Frontal cortex (tissue), 4 donors: ENCODE measurements around the gene ZNF432. TPM values are rescaled to one million over a fixed set of nuclear protein-coding genes. Genes with fewer than 3 reads are reported as not detected.
A peak's percentile ranks its signal among the peaks of the same experiment; 100 is the strongest.

Experiments used
- DNase-seq, 2 donors: peaks; one replicate each; pipeline ENCODE4 v3.0.0; 2012; ENCODE audit warnings: low spot score in 2 of 2
- FAIRE-seq: peaks from 2 replicates; lab custom pipeline; 2012; peaks lifted over from hg19 to GRCh38; lab: Jason Lieb, UNC
- total RNA-seq: library from RNA; depleted of rRNA; stranded (reverse); fragments of >200 nt; gene quantifications from one replicate; pipeline ENCODE4 v1.2.3, GENCODE V29; 2014
- donor health status: control.
- donor health status: control.
- donor health status: control.

ZNF432 gene
- total RNA-seq, 1 donor from 2014 or later: 18.8 TPM

DNA sequence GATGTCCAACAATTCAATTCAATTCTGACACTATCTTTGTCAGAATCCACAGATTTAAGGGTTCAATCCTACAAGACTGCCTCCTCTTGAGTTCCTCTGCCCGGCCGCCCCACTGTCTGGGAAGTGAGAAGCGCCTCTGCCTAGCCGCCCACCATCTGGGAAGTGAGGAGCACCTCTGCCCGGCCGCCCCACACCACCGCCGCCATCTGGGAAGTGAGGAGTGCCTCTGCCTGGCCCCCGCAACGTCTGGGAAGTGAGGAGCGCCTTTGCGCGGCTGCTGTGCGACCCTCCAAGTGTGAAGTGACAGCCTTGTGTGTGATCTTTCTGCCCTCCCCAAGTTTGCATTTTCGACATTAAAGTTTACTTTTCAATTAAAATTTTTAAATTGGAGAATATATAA is 26.4 kb downstream of the ZNF432 start:
- no peak for FAIRE-seq

DNA sequence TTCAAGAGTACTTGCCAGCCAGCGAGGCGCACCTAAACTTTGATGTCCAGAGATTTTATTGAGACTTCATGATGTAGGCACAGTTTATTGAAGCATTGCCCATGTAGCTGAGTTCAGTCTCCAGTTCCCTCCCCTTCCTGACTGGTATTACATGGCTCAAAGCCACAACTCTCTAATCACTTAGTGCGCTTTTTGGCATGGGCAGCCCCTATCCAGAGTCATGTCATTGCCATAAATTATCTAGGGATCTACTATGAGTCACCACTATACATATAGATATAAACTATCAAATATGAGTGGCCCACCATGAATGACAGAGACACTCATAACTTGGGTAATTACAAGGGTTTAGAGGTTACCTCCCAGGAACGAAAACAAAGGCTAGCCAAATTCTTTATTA is 28.1 kb downstream of the ZNF432 start:
- FAIRE-seq (no peak), DNase-seq (no peak)

More for the DNA sequence above, 26.4 kb downstream of the ZNF432 start:
- DNase-seq: no peak

DNA sequence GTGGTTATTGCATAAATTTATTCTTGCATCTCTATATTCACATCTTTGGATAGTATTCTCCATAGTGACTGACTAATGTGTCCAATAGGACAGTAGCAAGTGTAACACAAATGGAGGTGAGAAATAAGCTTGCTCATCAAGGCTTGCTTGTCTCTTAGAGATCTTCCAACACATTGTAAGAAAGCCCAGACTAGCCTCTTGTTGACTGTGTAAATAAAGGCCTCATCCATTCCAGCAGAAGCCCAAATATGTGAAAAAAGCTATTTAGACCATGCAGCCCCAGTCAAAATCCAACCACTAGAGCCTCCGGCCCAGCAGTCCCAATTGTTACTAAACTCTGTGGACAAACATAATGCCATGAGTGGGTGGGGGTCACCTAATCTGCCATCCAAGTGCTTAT is 38.0 kb downstream of the ZNF432 start:
- DNase-seq (no peak), FAIRE-seq (no peak)

GRCh38 chr19:52007806-52008557 is 40.7 kb downstream of the ZNF432 start, which contains the start of gene ZNF615:
ZNF615 (minus strand) TSS chr19:52008211; CDS start chr19:52003711, 4,500 bp downstream.
- no peak for FAIRE-seq

GRCh38 chr19:52007451-52007805 is 41.2 kb downstream of the ZNF432 start:
- DNase-seq (no peak), FAIRE-seq (no peak)

More at GRCh38 chr19:52007806-52008557, 40.7 kb downstream of the ZNF432 start, which contains the start of gene ZNF615:
- DNase-seq: peak; percentile 62 to 80

DNA sequence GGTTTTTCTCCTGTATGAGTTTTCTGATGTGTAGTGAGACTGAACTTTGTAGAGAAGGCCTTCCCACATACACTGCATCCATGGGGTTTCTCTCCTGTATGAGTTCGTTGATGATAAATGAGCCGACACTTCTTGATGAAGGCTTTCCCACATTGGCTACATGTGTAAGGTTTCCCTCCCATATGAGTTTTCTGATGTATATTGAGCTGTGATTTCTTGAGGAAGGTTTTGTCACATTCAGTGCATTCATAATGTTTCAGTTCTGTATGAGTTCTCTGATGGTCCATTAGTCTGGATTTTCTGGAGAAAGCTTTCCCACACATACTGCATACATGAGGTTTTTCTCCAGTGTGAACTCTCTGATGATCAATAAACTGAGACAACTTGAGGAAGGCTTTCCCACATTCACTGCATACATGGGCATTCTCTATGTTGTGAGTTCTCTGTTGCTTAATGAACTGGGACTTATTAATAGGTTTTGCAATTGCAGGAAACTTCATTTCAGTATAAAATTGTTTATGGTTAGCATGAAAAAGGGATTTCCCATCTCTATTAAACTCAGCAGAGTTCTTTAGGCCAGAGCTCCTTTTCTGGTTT is 54.5 kb downstream of the ZNF432 start:
- DNase-seq (no peak), FAIRE-seq (no peak)

DNA sequence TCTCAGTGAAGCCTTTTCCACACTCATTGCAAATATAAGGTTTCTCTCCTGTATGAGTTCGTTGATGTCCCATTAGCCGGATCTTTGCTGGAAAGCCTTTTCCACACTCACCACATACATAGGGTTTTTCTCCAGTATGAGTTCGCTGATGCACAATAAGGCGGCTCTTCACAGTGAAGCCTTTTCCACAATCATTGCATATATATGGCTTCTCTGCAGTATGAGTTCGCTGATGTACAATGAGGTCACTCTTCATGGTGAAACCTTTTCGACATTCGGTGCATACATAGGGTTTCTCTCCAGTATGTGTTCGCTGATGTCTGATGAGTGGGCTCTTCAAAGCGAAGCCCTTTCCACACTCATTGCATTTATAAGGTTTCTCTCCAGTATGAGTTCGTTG is 55.2 kb downstream of the ZNF432 start:
- no peak for DNase-seq
- FAIRE-seq: no peak

DNA sequence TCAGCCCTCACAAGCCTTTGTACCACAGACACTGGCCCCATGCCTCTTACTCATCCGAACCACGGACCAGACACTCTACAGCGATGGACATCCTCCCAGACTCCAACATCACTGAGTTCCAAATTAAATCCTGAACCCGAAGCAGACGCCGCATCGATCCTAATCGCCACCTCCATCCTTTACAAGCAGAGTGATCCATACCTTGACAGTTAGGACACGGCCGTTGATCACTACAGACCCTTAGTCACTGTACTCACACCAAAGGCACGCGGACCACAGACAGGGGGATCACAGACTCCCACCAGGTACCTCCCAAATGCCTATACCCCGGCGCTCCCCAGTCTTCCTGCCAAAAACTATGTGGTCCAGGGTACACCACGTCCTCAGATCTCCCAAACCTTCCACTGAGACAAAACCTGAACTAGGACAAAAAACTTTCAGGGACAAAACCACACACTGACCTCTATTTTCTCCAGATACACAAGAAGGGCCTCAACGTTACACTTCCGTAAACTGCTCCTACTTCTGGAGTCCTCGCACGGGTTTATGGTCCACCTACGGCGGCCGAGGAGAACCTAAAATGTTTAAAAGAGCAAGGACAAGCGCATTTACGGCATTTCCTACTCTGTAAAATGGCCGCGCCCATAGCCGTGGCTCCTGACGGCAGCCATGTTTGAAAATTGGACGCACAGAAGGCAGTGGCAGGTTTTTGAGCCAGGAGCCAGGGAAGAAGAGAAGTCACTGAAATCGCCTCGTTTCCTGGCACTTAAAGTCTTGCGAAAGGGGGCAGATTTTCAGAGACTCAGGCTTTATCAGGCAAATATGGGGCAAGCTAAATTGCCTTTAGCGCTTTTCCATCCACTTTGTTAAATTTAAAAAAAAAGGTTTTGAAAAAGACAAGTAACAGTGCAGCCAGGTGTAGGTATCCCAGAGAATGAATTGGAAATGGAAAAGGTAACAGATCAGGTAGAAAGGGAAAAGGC is 62.0 kb downstream of the ZNF432 start, which contains the start of gene ZNF350:
Gene ZNF350 (minus strand): TSS at position 532 of the 983 bp plus-strand sequence. CDS start 12,480 bp downstream, outside the sequence.
- peak; percentile 13 for FAIRE-seq
- peak; percentile 64 to 74 for DNase-seq

DNA sequence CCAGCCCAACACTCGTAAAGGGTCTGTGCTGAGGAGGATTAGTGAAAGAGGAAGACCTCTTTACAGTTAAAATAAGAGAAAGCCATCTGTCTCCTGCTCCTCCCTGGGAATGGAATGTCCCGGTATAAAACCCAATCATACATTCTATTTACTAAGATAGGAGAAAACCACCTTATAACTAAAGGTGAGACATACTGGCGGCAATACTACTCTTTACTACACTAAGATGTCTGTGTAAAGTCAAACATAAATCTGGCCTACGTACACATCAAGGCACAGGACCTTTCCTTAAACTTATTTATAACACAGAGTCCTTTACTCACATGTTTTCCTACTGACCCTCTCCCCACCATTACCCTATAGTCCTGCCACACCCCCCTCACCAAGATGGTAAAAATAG is 65.3 kb downstream of the ZNF432 start:
- DNase-seq (no peak), FAIRE-seq (no peak)

Other genes with a start within 250 kb of the ZNF432 start
- gene ZNF577, start 160.9 kb downstream of the ZNF432 start, total RNA-seq: 64.8 TPM
- 41.2 TPM for gene ZNF649, start 143.8 kb downstream of the ZNF432 start, total RNA-seq
- gene ZNF613, start 121.4 kb downstream of the ZNF432 start, total RNA-seq: 10.6 TPM
- 20.8 TPM for gene ZNF350, start 62.0 kb downstream of the ZNF432 start, total RNA-seq
- gene ZNF615, start 40.6 kb downstream of the ZNF432 start, total RNA-seq: 26.5 TPM
- 32.6 TPM for gene ZNF614, start 20.5 kb downstream of the ZNF432 start, total RNA-seq
- 52.6 TPM for gene ZNF841, start 46.9 kb upstream of the ZNF432 start, total RNA-seq
- 28.9 TPM for gene ZNF616, start 91.1 kb upstream of the ZNF432 start, total RNA-seq
- 47.7 TPM for gene ZNF836, start 122.8 kb upstream of the ZNF432 start, total RNA-seq
- gene PPP2R1A, start 141.2 kb upstream of the ZNF432 start, total RNA-seq: 159 TPM
- 19.2 TPM for gene ZNF766, start 220.7 kb upstream of the ZNF432 start, total RNA-seq
- 11.4 TPM for gene ZNF480, start 248.3 kb upstream of the ZNF432 start, total RNA-seq